IPS-18a (cell line): ENCODE results near the gene LYZL6.
"Not testable (repeated sequence)": the region's sequence is repeated elsewhere in the genome, so short reads cannot be mapped to it uniquely, and the experiment has no call there.

ENCODE experiments used
- H3K27ac ChIP-seq: one replicate; pipeline ENCODE4 v1.5.1; 2013; ENCODE audit warnings: low read length
- H3K27me3 ChIP-seq: one replicate; pipeline ENCODE4 v1.6.1; 2013; ENCODE audit warnings: mild to moderate bottlenecking, low read length; ENCODE audit not compliant: control insufficient read depth, insufficient read depth
- H3K36me3 ChIP-seq: one replicate; pipeline ENCODE4 v1.6.1; 2013; ENCODE audit warnings: low read depth, low read length; ENCODE audit not compliant: control insufficient read depth
- H3K4me1 ChIP-seq: one replicate; pipeline ENCODE4 v1.6.1; 2013; ENCODE audit warnings: low read depth, low read length; ENCODE audit not compliant: control insufficient read depth
- H3K4me3 ChIP-seq: one replicate; pipeline ENCODE4 v1.5.1; 2013; ENCODE audit warnings: low read length
- H3K9ac ChIP-seq: one replicate; pipeline ENCODE4 v1.6.1; 2013; ENCODE audit warnings: mild to moderate bottlenecking, low read length, moderate library complexity
- H3K9me3 ChIP-seq: one replicate; pipeline ENCODE4 v1.6.1; 2013; ENCODE audit warnings: low read depth, low read length; ENCODE audit not compliant: control insufficient read depth

The LYZL6 gene

DNA sequence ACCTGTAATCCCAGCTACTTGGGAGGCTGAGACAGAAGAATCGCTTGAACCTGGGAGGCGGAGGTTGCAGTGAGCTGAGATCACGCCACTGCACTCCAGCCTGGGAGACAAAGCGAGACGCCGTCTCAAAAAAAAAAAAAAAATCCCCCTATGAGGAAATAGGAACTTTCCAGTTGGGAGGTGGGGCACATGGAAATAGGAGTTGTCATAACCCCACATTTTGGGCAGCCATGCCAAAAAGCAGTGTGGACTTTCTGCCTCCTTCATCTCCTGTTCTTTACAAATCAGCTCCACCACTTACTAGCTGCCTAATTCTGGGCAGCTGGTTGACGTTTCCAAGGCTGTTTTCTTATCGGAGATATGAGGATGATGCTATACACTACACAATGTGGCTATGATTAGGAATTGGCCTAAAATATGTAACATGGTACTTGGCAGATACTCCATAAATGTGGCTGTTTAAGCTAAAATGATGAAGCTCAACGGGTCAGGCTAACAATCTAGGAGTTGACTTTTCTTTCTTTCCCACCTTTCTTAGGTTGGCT is 41.8 kb downstream of the LYZL6 start:
- Histone ChIP-seq H3K4me3 (no peak overlapping the region), H3K9me3 (no peaks in the 10 kb centered on the region), H3K36me3 (no peaks in the 10 kb centered on the region), H3K9ac (no peak overlapping the region), H3K4me1 (no peaks in the 10 kb centered on the region), H3K27me3 (no peaks in the 10 kb centered on the region), H3K27ac (no peak overlapping the region)

DNA sequence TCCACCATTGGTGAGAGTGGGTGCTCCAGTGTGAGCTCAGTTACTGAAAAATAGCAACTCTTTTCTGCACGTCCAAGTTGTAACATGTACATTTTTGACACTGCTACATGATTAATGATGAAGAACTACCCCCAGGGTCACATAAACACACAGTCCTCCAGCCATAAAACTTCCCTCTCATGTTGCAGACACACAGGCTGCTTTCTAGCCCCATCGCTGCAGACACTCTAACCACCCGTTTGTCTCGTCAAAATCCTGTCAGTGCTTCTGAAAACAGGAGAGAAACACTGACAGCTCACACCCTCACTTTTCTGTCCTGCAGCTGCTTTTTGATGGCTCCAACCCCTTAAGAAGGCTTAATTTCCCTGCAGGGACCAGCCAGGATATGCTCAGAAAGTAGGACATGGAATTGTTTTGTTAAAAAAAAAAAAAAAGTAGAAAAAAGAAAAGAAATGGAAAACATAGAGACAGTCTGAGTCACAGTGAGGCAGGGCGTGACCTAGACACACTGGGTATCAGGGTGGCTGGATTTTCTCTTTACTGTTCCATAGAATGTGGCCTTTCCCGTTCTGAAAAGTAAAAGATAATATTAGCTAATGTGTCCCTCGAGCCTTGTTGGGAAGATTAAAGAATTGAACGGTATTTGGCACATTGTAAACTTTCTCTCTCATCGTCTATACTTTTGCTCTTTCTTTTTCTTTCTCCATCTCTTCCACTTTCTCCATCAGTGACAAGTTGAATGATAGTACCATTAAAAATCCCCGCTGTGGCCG is 42.6 kb downstream of the LYZL6 start:
- Histone ChIP-seq H3K9ac (no peak overlapping the region), H3K36me3 (no peaks in the 10 kb centered on the region), H3K27ac (no peak overlapping the region), H3K4me1 (no peaks in the 10 kb centered on the region), H3K4me3 (no peak overlapping the region), H3K9me3 (no peaks in the 10 kb centered on the region), H3K27me3 (no peaks in the 10 kb centered on the region)

DNA sequence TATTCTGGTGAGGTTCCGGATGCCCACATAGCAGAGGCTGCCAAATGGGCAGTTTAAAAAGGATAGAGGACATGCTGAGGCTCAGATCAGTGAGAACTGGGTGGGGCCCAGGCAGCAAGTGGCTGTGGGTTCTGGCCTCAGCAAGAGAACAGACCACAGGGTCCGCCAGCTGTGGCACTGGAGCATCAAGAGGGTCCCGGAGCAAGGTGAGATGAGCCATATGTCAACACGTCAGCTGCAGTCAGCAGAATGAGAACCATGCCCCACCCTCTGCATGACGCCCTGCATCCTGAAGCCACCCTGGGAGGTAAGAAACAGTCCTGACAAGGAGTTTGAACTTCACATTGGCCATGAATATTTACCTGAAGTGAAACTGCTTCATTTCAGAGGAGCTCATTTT is 43.2 kb downstream of the LYZL6 start:
- H3K4me1 ChIP-seq = no peaks in the 10 kb centered on the region
- no peaks in the 10 kb centered on the region for H3K9me3 ChIP-seq
- no peaks in the 10 kb centered on the region for H3K27me3 ChIP-seq
- no peaks in the 10 kb centered on the region for H3K36me3 ChIP-seq
- H3K27ac ChIP-seq = no peak overlapping the region
- no peak overlapping the region for H3K9ac ChIP-seq
- H3K4me3 ChIP-seq = no peak overlapping the region

DNA sequence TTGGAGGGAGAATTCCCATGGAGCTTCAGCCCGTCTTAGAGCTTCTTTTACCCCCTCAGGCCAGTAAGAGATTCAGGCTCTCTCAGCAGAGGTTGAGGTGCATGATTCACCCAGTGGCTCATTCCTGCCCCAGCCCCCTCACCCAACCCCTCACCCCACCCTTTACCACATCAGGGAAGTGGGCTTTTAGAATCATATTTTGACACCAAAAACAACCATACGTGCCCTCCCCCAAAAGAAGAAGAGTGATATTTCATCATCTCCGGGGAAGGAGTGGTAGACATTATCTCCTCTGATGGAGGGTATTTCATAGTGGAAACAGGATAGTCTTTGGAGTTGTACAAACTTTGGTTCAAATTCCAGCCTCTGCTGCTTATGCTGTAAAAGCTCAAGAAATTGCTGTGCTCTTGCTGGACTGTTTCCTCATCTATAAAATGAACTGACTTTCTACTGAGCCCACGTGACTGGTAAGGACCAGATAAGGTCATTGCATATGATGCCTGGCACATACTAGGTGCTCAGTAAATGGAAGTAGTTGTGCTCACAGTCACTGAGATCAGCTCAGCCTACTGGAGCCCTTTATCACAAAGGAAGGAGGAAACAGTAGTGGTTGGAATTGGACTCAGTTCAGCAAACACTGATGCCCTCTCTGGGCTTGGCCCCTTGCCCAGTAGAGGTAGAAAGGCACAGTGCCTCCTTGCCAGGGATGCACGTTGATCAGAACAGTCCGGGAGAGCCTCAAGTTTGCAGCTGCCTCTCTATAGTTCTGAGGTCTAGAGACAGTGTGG is 45.0 kb downstream of the LYZL6 start:
- Histone ChIP-seq H3K4me1 (no peaks in the 10 kb centered on the region), H3K27me3 (no peaks in the 10 kb centered on the region), H3K9ac (no peak overlapping the region), H3K4me3 (no peak overlapping the region), H3K9me3 (no peaks in the 10 kb centered on the region), H3K27ac (no peak overlapping the region), H3K36me3 (no peaks in the 10 kb centered on the region)

DNA sequence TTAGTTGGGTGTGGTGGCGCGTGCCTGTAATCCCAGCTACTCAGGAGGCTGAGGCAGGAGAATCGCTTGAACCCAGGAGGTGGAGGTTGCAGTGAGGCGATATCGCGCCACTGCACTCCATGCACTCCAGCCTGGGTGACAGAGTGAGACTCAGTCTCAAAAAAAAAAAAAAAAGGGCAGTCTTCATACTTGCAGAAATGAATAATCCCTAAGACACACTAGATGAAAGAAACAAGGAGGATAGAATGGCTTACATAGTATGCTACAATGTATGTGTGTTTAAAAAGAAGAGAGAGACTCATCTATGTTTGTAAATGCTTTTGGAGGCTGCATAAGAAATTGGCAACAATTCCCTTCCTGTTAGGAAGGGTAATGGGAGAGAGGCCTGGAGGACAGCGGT is 45.7 kb downstream of the LYZL6 start:
- H3K4me3 ChIP-seq, H3K9me3 ChIP-seq, H3K36me3 ChIP-seq, H3K27me3 ChIP-seq, H3K9ac ChIP-seq, H3K4me1 ChIP-seq, H3K27ac ChIP-seq: not testable (repeated sequence)

DNA sequence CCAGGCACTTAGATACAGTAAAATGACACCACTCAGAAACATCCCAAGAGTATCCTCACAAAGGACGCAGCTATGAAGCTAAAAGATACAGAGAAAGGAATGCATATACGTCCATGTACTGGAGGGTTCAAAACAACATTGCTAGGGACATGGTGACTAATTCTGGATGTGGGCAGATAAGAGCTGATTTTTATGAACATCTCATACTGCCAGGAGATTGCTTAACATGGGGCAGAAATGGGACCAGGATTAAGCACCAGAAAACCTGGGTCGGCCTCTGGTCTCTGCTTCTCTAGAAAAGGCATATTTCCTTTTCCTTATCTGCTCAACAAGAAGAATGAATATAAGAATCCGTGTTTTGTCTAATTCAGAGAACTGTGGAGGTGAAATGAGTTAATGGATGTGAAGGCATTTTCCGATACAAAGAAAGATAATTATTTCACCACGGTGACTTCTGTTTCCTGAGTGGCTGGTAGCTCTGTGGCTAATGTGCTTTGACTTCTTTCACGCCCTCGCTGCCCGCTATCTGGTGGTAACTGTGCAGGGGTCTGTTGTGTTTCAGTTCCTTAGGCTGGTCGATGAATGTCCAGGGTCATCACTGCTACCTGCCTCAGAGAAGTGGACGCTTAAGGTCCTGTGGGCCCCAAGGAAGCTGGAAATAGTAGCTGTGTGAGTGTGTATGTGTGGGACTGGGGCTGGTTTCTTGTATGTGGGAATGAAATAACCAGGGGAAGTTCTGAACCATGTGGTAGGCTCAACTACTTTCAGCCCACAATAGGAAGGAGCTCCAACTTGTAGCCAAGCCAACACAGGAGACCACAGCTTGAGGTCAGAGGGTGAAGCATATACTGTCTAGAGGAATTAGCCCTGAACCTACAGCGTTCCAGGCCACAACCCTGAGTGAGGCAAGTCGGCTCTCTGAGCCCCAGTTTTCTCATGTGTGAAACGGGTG is 47.6 kb downstream of the LYZL6 start:
- H3K4me3 ChIP-seq = no peak overlapping the region
- H3K36me3 ChIP-seq = no peaks in the 10 kb centered on the region
- H3K4me1 ChIP-seq = peaks cover 2% of the 10 kb centered on the region
- no peak overlapping the region for H3K27ac ChIP-seq
- no peaks in the 10 kb centered on the region for H3K9me3 ChIP-seq
- H3K9ac ChIP-seq = no peak overlapping the region
- H3K27me3 ChIP-seq = no peaks in the 10 kb centered on the region

DNA sequence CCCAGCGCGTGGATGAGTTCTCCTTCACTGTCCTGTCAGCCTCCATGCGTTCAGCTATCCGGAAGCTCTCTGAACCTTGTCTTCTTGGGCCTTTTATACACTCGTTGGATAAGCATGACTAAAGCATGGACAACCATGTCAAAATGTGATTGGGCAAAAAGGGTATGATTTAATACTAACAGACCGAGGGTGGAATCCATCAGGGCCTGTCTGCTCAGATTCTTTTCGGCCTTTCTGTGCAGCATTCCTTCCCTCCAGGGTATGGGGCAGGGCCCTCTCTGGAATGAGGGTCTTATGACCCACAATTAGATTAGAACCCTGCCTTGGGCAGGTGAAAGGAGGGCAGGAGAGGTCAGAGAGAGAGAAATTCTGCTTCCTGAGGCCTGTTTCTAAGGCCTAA is 49.3 kb downstream of the LYZL6 start:
- Histone ChIP-seq H3K4me3 (no peak overlapping the region), H3K36me3 (no peaks in the 10 kb centered on the region), H3K4me1 (peaks cover 11% of the 10 kb centered on the region), H3K27me3 (no peaks in the 10 kb centered on the region), H3K27ac (no peak overlapping the region), H3K9me3 (no peaks in the 10 kb centered on the region), H3K9ac (no peak overlapping the region)

DNA sequence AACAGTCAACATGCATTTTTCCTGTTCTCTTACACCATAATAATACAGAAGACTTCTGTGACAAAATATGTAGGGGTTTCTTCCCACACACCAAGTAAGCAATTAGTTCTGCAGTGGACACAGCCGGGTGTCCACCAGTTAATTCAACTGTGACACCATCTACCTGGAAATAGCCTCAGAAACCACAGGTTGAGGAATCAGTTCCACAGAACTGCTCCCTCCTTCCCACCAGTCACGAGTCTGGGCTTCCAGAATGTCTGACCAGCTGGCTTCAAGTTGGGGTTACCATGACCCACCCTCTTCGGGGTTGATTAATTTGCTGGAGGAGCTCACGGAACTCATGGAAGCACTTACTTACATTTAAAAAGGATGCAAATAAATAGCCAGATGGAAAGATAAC is 49.8 kb downstream of the LYZL6 start:
- H3K9me3 ChIP-seq = no peaks in the 10 kb centered on the region
- no peaks in the 10 kb centered on the region for H3K27me3 ChIP-seq
- H3K4me3 ChIP-seq = no peak overlapping the region
- H3K36me3 ChIP-seq = no peaks in the 10 kb centered on the region
- no peak overlapping the region for H3K9ac ChIP-seq
- H3K27ac ChIP-seq = no peak overlapping the region
- H3K4me1 ChIP-seq = peaks cover 11% of the 10 kb centered on the region

DNA sequence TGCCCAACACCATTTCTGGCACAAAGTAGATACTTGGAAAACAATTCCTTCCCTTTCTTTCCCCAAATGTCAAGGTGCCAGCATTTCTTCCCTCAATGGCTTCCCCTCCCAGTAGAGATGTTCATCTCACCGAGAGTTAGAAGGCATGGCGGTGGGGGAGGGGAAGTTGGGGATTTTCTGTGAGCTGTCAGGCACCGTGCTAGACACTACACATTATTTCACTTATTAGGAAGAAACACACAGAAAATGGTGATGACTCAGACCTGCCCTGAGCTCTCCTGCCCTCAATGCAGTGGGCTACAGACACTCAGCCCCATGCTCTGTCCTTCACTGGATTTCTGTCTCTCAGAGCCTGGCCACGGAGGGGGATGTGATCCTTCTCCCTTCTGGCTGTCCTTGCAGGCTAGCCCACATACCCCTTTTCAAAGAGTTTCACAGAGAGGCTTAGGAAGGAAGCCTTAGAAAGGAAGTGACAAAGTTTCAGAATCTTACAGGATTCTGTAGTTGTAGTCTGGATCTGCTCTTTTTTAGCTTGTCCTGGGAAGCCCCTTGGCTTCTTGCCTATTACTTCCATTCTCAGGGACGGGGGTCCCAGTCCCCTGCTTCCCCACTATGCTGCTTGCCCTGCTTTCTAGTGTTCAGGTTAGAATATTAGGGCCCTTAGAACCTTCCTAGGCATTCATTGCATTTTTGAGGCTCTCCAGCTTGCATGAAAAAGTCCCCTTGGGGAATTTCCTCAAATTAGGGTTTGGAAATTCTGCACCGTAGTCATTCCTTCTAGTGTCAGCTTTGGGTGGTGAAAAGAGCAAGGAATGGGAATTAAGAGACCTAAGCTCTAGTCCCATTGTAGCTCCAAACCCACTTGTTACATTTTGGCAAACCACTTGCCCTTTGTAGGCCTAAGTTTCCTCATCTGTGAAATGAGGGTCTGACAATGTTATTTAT is 51.1 kb downstream of the LYZL6 start:
- Histone ChIP-seq H3K9me3 (no peaks in the 10 kb centered on the region), H3K9ac (no peak overlapping the region), H3K27ac (no peak overlapping the region), H3K4me3 (no peak overlapping the region), H3K36me3 (no peaks in the 10 kb centered on the region), H3K4me1 (peaks cover 11% of the 10 kb centered on the region), H3K27me3 (no peaks in the 10 kb centered on the region)

DNA sequence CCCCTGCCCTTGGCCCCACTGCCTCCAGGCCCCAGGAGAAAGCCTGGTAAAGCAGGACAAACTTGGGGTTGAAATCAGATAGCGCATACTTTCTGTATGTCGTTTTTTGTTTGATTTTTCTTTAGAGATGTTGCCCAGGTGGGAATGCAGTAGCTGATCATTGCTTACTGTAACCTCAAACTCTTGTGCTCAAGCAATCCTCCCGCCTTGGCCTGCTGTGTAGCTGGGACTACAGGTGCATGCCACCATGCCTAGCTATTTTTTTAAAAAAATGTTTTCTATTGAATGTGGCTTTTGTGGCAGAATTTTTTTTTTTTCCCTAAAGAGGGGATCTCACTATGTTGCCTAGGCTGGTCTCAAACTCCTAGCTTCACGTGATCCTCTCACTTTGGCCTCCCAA is 52.2 kb downstream of the LYZL6 start:
- H3K9ac ChIP-seq = no peak overlapping the region
- peaks cover 11% of the 10 kb centered on the region for H3K4me1 ChIP-seq
- no peak overlapping the region for H3K27ac ChIP-seq
- no peak overlapping the region for H3K4me3 ChIP-seq
- H3K36me3 ChIP-seq = no peaks in the 10 kb centered on the region
- H3K9me3 ChIP-seq = no peaks in the 10 kb centered on the region
- no peaks in the 10 kb centered on the region for H3K27me3 ChIP-seq
